ENCODE results near the gene CNTNAP5. TPM values are rescaled to one million over a fixed set of nuclear protein-coding genes. Genes with fewer than 3 reads are reported as not detected.

Gene CNTNAP5
- total and polyA plus RNA-seq, 2 donors (not counting 3 experiments of a cell fraction or from before 2014, with no cell fraction given) = not detected

DNA sequence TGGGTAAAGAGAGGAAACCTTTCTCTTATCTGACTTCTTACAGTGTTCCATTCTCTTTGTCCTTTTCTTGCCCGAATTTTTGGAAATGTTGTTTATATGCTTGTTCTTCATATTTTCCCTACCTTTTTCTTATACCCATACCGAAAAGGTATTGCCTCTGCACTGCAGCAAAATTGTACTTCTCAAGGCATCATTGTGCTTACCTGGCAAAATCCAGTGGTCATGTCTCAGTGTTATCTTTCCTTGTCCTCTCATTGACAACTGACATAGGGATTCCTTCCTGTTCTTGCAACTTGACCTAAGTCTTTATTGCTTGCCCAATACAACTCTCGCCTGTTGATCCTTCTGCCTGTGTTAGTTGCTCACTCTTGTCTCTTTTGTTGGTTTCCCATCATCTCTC, 842.2 kb downstream of the CNTNAP5 start:
- TF ChIP-seq JUN (IDR thresholded peaks at IDR 0.05; ENCODE audit: borderline replicate concordance, insufficient read depth, insufficient read length, low read depth) = no peak
- TF ChIP-seq, protein P1, sequence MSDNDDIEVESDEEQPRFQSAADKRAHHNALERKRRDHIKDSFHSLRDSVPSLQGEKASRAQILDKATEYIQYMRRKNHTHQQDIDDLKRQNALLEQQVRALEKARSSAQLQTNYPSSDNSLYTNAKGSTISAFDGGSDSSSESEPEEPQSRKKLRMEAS (IDR thresholded peaks at IDR 0.05; ENCODE audit: insufficient read depth, insufficient read length) = no peak
- no peak for TF ChIP-seq FOS (IDR thresholded peaks at IDR 0.05; ENCODE audit: borderline replicate concordance, insufficient read depth, low read length)
- no peak for TF ChIP-seq MYC (IDR thresholded peaks at IDR 0.05; ENCODE audit: low read depth, low read length)
- no peak for TF ChIP-seq GATA2 (IDR thresholded peaks at IDR 0.05; ENCODE audit: insufficient read depth, insufficient read length, low read depth, low read length)
- TF ChIP-seq POLR2AphosphoS5 (IDR thresholded peaks at IDR 0.05; ENCODE audit: insufficient read depth, low read depth, low read length) = no peak
- no peak for TF ChIP-seq EZH2 (IDR thresholded peaks at IDR 0.05; ENCODE audit: borderline replicate concordance, low read depth, low read length, severe bottlenecking)
- TF ChIP-seq POLR2A (IDR thresholded peaks at IDR 0.05; ENCODE audit: low read depth, low read length) = no peak
- TF ChIP-seq, protein P2, sequence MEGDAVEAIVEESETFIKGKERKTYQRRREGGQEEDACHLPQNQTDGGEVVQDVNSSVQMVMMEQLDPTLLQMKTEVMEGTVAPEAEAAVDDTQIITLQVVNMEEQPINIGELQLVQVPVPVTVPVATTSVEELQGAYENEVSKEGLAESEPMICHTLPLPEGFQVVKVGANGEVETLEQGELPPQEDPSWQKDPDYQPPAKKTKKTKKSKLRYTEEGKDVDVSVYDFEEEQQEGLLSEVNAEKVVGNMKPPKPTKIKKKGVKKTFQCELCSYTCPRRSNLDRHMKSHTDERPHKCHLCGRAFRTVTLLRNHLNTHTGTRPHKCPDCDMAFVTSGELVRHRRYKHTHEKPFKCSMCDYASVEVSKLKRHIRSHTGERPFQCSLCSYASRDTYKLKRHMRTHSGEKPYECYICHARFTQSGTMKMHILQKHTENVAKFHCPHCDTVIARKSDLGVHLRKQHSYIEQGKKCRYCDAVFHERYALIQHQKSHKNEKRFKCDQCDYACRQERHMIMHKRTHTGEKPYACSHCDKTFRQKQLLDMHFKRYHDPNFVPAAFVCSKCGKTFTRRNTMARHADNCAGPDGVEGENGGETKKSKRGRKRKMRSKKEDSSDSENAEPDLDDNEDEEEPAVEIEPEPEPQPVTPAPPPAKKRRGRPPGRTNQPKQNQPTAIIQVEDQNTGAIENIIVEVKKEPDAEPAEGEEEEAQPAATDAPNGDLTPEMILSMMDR (IDR thresholded peaks at IDR 0.05; ENCODE audit: extremely low read depth in 1 of 2, insufficient read depth in 1 of 2, low read depth in 1 of 2, low read length in 2 of 2) = no peak
- POLR2A ChIA-PET = no interaction called here
- H3K27me3 ChIP-seq (ENCODE audit: control insufficient read depth in 2 of 2, insufficient read depth in 2 of 2, low read length in 2 of 2) = no peaks in the 10 kb centered on the region
- no peak overlapping the region for H3K9ac ChIP-seq (replicated peaks; ENCODE audit: extremely low read depth, insufficient read depth, low read length)
- FAIRE-seq = no peak
- no peak for DNase-seq (ENCODE audit: low read depth, low spot score)
- BruUV-seq (replicated peaks) = no TSS peak
- H3K9me1 ChIP-seq (replicated peaks; ENCODE audit: control insufficient read depth, extremely low read depth, insufficient read depth, low read length) = no peaks in the 10 kb centered on the region
- H3K79me2 ChIP-seq (ENCODE audit: control insufficient read depth, insufficient read depth, low read length) = no peaks in the 10 kb centered on the region
- H3K4me2 ChIP-seq (ENCODE audit: insufficient read depth, low read length) = no peak overlapping the region
- intact Hi-C loops (cut with micrococcal nuclease) = no loop called here
- H3K27ac ChIP-seq (ENCODE audit: insufficient read depth, low read depth, low read length) = no peak overlapping the region
- no peaks in the 10 kb centered on the region for H3K36me3 ChIP-seq (ENCODE audit: control insufficient read depth in 2 of 2, extremely low read depth in 1 of 2, insufficient read depth in 2 of 2, low read length in 2 of 2)
- no peak overlapping the region for H3K4me3 ChIP-seq (replicated peaks in 1 of 3; ENCODE audit: insufficient read depth in 1 of 3, low read depth in 1 of 3, low read length in 3 of 3)
- peaks cover 2% of the 10 kb centered on the region for H3K9me3 ChIP-seq (replicated peaks; ENCODE audit: control insufficient read depth, insufficient read depth, low read length)
- no peaks in the 10 kb centered on the region for H4K20me1 ChIP-seq (replicated peaks; ENCODE audit: control insufficient read depth, extremely low read depth, insufficient read depth, low read length)
- no peaks in the 10 kb centered on the region for H3K4me1 ChIP-seq (ENCODE audit: control insufficient read depth, extremely low read depth, insufficient read depth, low read length)
- no peak overlapping the region for H2AFZ ChIP-seq (ENCODE audit: low read depth, low read length)
- CTCF ChIA-PET = no interaction called here
- dilution Hi-C loops (cut with MboI; ENCODE audit: extremely low pct_ligation_motif_present, low sequenced_read_pairs) = no loop called here

All from endothelial cell of umbilical vein (primary cell).